ENCODE measurements around the gene MPZL3.

- TF ChIP-seq POLR2A (IDR thresholded peaks at IDR 0.05) (no peak), CTCF (IDR thresholded peaks at IDR 0.05) (no peak)
Observed at GRCh38 chr11:118294053-118294452, 41.9 kb upstream of the MPZL3 start.

All from adrenal gland (tissue), 5 donors.